ENCODE data around the gene NLRP13. TPM values are rescaled to one million over a fixed set of nuclear protein-coding genes. Genes with fewer than 3 reads are reported as not detected.

The NLRP13 gene
- total and polyA plus RNA-seq, 2 experiments from 2014 or later: not detected

DNA sequence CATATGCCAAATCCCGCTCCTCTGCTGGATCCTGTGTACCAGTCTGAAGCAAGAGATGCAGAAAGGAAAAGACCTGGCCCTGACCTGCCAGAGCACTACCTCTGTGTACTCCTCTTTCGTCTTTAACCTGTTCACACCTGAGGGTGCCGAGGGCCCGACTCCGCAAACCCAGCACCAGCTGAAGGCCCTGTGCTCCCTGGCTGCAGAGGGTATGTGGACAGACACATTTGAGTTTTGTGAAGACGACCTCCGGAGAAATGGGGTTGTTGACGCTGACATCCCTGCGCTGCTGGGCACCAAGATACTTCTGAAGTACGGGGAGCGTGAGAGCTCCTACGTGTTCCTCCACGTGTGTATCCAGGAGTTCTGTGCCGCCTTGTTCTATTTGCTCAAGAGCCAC is 73.7 kb downstream of the NLRP13 start (continued):
- TF ChIP-seq, protein P1, sequence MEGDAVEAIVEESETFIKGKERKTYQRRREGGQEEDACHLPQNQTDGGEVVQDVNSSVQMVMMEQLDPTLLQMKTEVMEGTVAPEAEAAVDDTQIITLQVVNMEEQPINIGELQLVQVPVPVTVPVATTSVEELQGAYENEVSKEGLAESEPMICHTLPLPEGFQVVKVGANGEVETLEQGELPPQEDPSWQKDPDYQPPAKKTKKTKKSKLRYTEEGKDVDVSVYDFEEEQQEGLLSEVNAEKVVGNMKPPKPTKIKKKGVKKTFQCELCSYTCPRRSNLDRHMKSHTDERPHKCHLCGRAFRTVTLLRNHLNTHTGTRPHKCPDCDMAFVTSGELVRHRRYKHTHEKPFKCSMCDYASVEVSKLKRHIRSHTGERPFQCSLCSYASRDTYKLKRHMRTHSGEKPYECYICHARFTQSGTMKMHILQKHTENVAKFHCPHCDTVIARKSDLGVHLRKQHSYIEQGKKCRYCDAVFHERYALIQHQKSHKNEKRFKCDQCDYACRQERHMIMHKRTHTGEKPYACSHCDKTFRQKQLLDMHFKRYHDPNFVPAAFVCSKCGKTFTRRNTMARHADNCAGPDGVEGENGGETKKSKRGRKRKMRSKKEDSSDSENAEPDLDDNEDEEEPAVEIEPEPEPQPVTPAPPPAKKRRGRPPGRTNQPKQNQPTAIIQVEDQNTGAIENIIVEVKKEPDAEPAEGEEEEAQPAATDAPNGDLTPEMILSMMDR (conservative IDR thresholded peaks at IDR 0.05; ENCODE audit: low read depth in 2 of 2): no peak

DNA sequence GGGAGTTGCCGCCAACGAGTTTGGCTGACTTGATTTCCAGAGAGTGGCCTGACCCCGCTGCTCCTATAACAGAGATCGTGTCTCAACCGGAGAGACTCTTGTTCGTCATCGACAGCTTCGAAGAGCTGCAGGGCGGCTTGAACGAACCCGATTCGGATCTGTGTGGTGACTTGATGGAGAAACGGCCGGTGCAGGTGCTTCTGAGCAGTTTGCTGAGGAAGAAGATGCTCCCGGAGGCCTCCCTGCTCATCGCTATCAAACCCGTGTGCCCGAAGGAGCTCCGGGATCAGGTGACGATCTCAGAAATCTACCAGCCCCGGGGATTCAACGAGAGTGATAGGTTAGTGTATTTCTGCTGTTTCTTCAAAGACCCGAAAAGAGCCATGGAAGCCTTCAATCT is 74.2 kb downstream of the NLRP13 start:
- no peaks in the 10 kb centered on the region for H3K79me2 ChIP-seq (replicated peaks; ENCODE audit: insufficient read depth)
- H2AFZ ChIP-seq: no peak overlapping the region
- H3K4me3 ChIP-seq: no peak overlapping the region
- ATAC-seq (no peak), DNase-seq (ENCODE audit: low spot score) (no peak)
- no peaks in the 10 kb centered on the region for H3K27me3 ChIP-seq (ENCODE audit: insufficient read depth)
- H3K9me3 Mint-ChIP-seq: peaks cover 93% of the 10 kb centered on the region
- no peak overlapping the region for H3K27ac ChIP-seq (ENCODE audit: low read depth)
- H3K9me2 ChIP-seq (ENCODE audit: insufficient read depth): no peaks in the 10 kb centered on the region
- TF ChIP-seq, protein P2, sequence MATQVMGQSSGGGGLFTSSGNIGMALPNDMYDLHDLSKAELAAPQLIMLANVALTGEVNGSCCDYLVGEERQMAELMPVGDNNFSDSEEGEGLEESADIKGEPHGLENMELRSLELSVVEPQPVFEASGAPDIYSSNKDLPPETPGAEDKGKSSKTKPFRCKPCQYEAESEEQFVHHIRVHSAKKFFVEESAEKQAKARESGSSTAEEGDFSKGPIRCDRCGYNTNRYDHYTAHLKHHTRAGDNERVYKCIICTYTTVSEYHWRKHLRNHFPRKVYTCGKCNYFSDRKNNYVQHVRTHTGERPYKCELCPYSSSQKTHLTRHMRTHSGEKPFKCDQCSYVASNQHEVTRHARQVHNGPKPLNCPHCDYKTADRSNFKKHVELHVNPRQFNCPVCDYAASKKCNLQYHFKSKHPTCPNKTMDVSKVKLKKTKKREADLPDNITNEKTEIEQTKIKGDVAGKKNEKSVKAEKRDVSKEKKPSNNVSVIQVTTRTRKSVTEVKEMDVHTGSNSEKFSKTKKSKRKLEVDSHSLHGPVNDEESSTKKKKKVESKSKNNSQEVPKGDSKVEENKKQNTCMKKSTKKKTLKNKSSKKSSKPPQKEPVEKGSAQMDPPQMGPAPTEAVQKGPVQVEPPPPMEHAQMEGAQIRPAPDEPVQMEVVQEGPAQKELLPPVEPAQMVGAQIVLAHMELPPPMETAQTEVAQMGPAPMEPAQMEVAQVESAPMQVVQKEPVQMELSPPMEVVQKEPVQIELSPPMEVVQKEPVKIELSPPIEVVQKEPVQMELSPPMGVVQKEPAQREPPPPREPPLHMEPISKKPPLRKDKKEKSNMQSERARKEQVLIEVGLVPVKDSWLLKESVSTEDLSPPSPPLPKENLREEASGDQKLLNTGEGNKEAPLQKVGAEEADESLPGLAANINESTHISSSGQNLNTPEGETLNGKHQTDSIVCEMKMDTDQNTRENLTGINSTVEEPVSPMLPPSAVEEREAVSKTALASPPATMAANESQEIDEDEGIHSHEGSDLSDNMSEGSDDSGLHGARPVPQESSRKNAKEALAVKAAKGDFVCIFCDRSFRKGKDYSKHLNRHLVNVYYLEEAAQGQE (IDR thresholded peaks at IDR 0.05; ENCODE audit: unreplicated experiment): no peak
- TF ChIP-seq STAT1 (IDR thresholded peaks at IDR 0.05; ENCODE audit: unreplicated experiment) (no peak), EZH2phosphoT487 (IDR thresholded peaks at IDR 0.05; ENCODE audit: unreplicated experiment) (no peak), POLR2AphosphoS5 (IDR thresholded peaks at IDR 0.05; ENCODE audit: low read depth) (no peak), CREB1 (CRISPR knock-in tag; IDR thresholded peaks at IDR 0.05; ENCODE audit: low read depth) (no peak), ZNF331 (CRISPR knock-in tag; IDR thresholded peaks at IDR 0.05; ENCODE audit: low read depth) (no peak), EZH2 (IDR thresholded peaks at IDR 0.05; ENCODE audit: low read depth, unreplicated experiment) (no peak), JUNB (IDR thresholded peaks at IDR 0.05; ENCODE audit: unreplicated experiment) (no peak), ETS1 (IDR thresholded peaks at IDR 0.05) (no peak), ZNF462 (CRISPR knock-in tag; IDR thresholded peaks at IDR 0.05) (no peak)
- no peaks in the 10 kb centered on the region for H4K20me1 ChIP-seq (replicated peaks; ENCODE audit: insufficient read depth)
- H3K36me3 ChIP-seq (ENCODE audit: insufficient read depth): no peaks in the 10 kb centered on the region; the same call in 1 of the 2 replicates
- no peak overlapping the region for H3K4me2 ChIP-seq
- H3K27me3 Mint-ChIP-seq (ENCODE audit: insufficient read depth, low read depth, poor library complexity): peaks cover 3% of the 10 kb centered on the region
- no peak overlapping the region for H3K27ac Mint-ChIP-seq
- H3K36me3 Mint-ChIP-seq (ENCODE audit: low read depth): peaks cover 44% of the 10 kb centered on the region
- H3K4me1 Mint-ChIP-seq: no peaks in the 10 kb centered on the region
- no peak overlapping the region for H3K4me3 Mint-ChIP-seq
- H3K4me1 ChIP-seq (ENCODE audit: insufficient read depth): no peaks in the 10 kb centered on the region
- H3F3A ChIP-seq (replicated peaks; ENCODE audit: low read depth): no peaks in the 10 kb centered on the region
